ENCODE results near the gene CENPP.

- TF ChIP-seq, protein P1, sequence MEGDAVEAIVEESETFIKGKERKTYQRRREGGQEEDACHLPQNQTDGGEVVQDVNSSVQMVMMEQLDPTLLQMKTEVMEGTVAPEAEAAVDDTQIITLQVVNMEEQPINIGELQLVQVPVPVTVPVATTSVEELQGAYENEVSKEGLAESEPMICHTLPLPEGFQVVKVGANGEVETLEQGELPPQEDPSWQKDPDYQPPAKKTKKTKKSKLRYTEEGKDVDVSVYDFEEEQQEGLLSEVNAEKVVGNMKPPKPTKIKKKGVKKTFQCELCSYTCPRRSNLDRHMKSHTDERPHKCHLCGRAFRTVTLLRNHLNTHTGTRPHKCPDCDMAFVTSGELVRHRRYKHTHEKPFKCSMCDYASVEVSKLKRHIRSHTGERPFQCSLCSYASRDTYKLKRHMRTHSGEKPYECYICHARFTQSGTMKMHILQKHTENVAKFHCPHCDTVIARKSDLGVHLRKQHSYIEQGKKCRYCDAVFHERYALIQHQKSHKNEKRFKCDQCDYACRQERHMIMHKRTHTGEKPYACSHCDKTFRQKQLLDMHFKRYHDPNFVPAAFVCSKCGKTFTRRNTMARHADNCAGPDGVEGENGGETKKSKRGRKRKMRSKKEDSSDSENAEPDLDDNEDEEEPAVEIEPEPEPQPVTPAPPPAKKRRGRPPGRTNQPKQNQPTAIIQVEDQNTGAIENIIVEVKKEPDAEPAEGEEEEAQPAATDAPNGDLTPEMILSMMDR (IDR thresholded peaks at IDR 0.05) = no peak
- no peak for TF ChIP-seq POLR2A (IDR thresholded peaks at IDR 0.05)
These were observed 202.7 kb downstream of the CENPP start for GRCh38 chr9:92528522-92528849.

All from vagina (tissue), 2 donors.